Measurements from ENCODE around the gene BCAP29. TPM values are rescaled to one million over a fixed set of nuclear protein-coding genes. Genes with fewer than 3 reads are reported as not detected.
"Not testable (repeated sequence)": the region's sequence is repeated elsewhere in the genome, so short reads cannot be mapped to it uniquely, and the experiment has no call there.

Gene BCAP29
- total RNA-seq, 1 donor from 2014 or later = 28.1 TPM

GRCh38 chr7:107628461-107629064 lies 48.5 kb downstream of the BCAP29 start:
- no peaks in the 10 kb centered on the region for H3K4me1 Mint-ChIP-seq
- H3K36me3 Mint-ChIP-seq = no peaks in the 10 kb centered on the region
- H3K27me3 Mint-ChIP-seq (ENCODE audit: low read depth) = peaks cover 4% of the 10 kb centered on the region
- H3K9me3 Mint-ChIP-seq = peaks cover 8% of the 10 kb centered on the region
- TF ChIP-seq CTCF (IDR thresholded peaks at IDR 0.05; ENCODE audit: unreplicated experiment) = no peak
- no peak overlapping the region for H3K4me3 Mint-ChIP-seq
- H3K27ac Mint-ChIP-seq = no peak overlapping the region
- no peak for DNase-seq (ENCODE audit: low spot score in 2 of 2, unreplicated experiment in 2 of 2)

GRCh38 chr7:107630342-107630741 lies 50.3 kb downstream of the BCAP29 start:
- TF ChIP-seq CTCF (IDR thresholded peaks at IDR 0.05; ENCODE audit: unreplicated experiment) = no peak
- H3K27ac Mint-ChIP-seq = no peak overlapping the region

GRCh38 chr7:107631588-107632491 lies 51.8 kb downstream of the BCAP29 start:
- H3K4me3 Mint-ChIP-seq = no peak overlapping the region
- H3K27me3 Mint-ChIP-seq (ENCODE audit: low read depth) = peaks cover 9% of the 10 kb centered on the region
- no peak for TF ChIP-seq CTCF (IDR thresholded peaks at IDR 0.05; ENCODE audit: unreplicated experiment)
- H3K4me1 Mint-ChIP-seq = no peaks in the 10 kb centered on the region
- H3K27ac Mint-ChIP-seq = no peak overlapping the region
- peaks cover 7% of the 10 kb centered on the region for H3K9me3 Mint-ChIP-seq
- H3K36me3 Mint-ChIP-seq = no peaks in the 10 kb centered on the region
- DNase-seq (ENCODE audit: low spot score in 2 of 2, unreplicated experiment in 2 of 2) = no peak

More at GRCh38 chr7:107630342-107630741, 50.3 kb downstream of the BCAP29 start:
- no peak for DNase-seq (ENCODE audit: low spot score in 2 of 2, unreplicated experiment in 2 of 2)
- Mint-ChIP-seq H3K27me3 (ENCODE audit: low read depth) (peaks cover 8% of the 10 kb centered on the region), H3K4me3 (no peak overlapping the region), H3K9me3 (peaks cover 8% of the 10 kb centered on the region), H3K36me3 (no peaks in the 10 kb centered on the region), H3K4me1 (no peaks in the 10 kb centered on the region)

- Mint-ChIP-seq H3K36me3 (no peaks in the 10 kb centered on the region), H3K4me3 (no peak overlapping the region), H3K9me3 (peaks cover under 1% of the 10 kb centered on the region), H3K27me3 (ENCODE audit: low read depth) (peaks cover 9% of the 10 kb centered on the region), H3K4me1 (no peaks in the 10 kb centered on the region), H3K27ac (no peak overlapping the region)
- no peak for DNase-seq (ENCODE audit: low spot score in 2 of 2, unreplicated experiment in 2 of 2)
- no peak for TF ChIP-seq CTCF (IDR thresholded peaks at IDR 0.05; ENCODE audit: unreplicated experiment)
Measured at GRCh38 chr7:107632492-107632865, 52.4 kb downstream of the BCAP29 start.

DNA sequence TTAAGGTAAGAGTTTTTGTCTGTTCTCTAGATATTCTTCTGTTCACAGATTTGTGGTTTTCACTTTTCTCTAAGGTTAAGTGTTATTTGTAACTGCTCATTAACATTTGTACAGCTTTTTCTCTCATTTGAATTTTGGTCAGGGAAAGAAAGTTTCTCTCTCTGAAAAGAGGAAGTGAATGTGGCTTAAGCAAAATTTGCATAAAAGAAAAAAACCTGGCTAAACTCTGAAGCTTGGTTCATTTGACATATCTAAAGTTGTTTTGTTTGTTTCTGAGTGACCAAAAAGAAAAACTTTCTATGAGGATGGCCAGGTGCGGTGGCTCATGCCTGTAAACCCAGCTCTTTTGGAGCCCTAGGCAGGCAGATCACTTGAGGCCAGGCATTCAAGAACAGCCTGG lies 58.5 kb downstream of the BCAP29 start:
- H3K27me3 Mint-ChIP-seq (ENCODE audit: low read depth) = peaks cover 45% of the 10 kb centered on the region
- TF ChIP-seq CTCF (IDR thresholded peaks at IDR 0.05; ENCODE audit: unreplicated experiment) = no peak
- H3K4me3 Mint-ChIP-seq = no peak overlapping the region

GRCh38 chr7:107639070-107639469 lies 59.0 kb downstream of the BCAP29 start:
- DNase-seq (ENCODE audit: low spot score in 2 of 2, unreplicated experiment in 2 of 2); H3K27ac Mint-ChIP-seq; H3K9me3 Mint-ChIP-seq; H3K4me1 Mint-ChIP-seq; H3K4me3 Mint-ChIP-seq; H3K36me3 Mint-ChIP-seq: not testable (repeated sequence)
- peaks cover 44% of the 10 kb centered on the region for H3K27me3 Mint-ChIP-seq (ENCODE audit: low read depth)

More for the DNA sequence above, 58.5 kb downstream of the BCAP29 start:
- Mint-ChIP-seq H3K36me3 (no peaks in the 10 kb centered on the region), H3K9me3 (no peaks in the 10 kb centered on the region), H3K27ac (no peak overlapping the region), H3K4me1 (peaks cover 4% of the 10 kb centered on the region)
- no peak for DNase-seq (ENCODE audit: low spot score in 2 of 2, unreplicated experiment in 2 of 2)

Data from mesothelial cell of epicardium (in vitro differentiated cells).